Measurements from ENCODE around the gene RARA.

- TF ChIP-seq CTCF (IDR thresholded peaks at IDR 0.05 in 2 of 3, conservative IDR thresholded peaks at IDR 0.05 in 1 of 3; ENCODE audit: borderline replicate concordance in 1 of 3, insufficient read depth in 1 of 3, low read depth in 2 of 3, low read length in 2 of 3) (no peak), RAD21 (IDR thresholded peaks at IDR 0.05; ENCODE audit: low read depth) (no peak), POLR2AphosphoS5 (IDR thresholded peaks at IDR 0.05; ENCODE audit: low read depth, low read length) (no peak), EZH2 (IDR thresholded peaks at IDR 0.05) (no peak), SIN3A (IDR thresholded peaks at IDR 0.05; ENCODE audit: low read depth) (no peak), ZNF274 (IDR thresholded peaks at IDR 0.05; ENCODE audit: low read depth, low read length) (no peak)
Measured at GRCh38 chr17:40337351-40337750, 28.4 kb downstream of the RARA start.

Measured in HCT116 (cell line).